Thyroid gland (tissue), 4 donors: ENCODE measurements around the gene MEAK7. TPM values are rescaled to one million over a fixed set of nuclear protein-coding genes. Genes with fewer than 3 reads are reported as not detected.

ENCODE experiments used
- DNase-seq, 2 donors: peaks; one replicate each; pipeline ENCODE4 v3.0.0-alpha.2; 2019
- H3K27ac ChIP-seq, 3 donors: fragments of 200-600 bp; sonication (generic); 1 replicate in 2 of 3; 2 replicates in 1 of 3; pipeline ENCODE4 v1.5.1; 2016 to 2019; ENCODE audit warnings: mild to moderate bottlenecking in 1 of 3, moderate library complexity in 1 of 3
- H3K27me3 ChIP-seq: fragments of 200-600 bp; sonication (generic); one replicate; pipeline ENCODE4 v1.5.1; 2019
- H3K36me3 ChIP-seq, 2 donors: fragments of 200-600 bp; sonication (generic); one replicate each; pipeline ENCODE4 v1.5.1; 2016 to 2019
- H3K4me1 ChIP-seq, 2 donors: fragments of 200-600 bp; sonication (generic); one replicate each; pipeline ENCODE4 v1.5.1; 2017 to 2019
- H3K4me3 ChIP-seq, 3 donors: fragments of 200-600 bp; sonication (generic); replicated peaks in 1 of 3; 1 replicate in 2 of 3; 2 replicates in 1 of 3; pipeline ENCODE4 v1.5.1; 2016; ENCODE audit warnings: mild to moderate bottlenecking in 1 of 3
- H3K9me3 ChIP-seq: fragments of 200-600 bp; sonication (generic); one replicate; pipeline ENCODE4 v1.5.1; 2017
- CTCF ChIP-seq, 6 experiments: fragments of 200-600 bp in 3 of 6; fragments of 450-650 bp in 3 of 6; sonication (generic) in 3 of 6; IDR thresholded peaks; one replicate each; pipeline ENCODE4 v1.5.1; 2016 to 2019; ENCODE audit warnings: antibody characterized with exemption in 6 of 6, mild to moderate bottlenecking in 2 of 6, inconsistent platforms in 1 of 6, moderate library complexity in 1 of 6
- POLR2A ChIP-seq, 2 donors: fragments of 450-650 bp; IDR thresholded peaks; one replicate each; pipeline ENCODE4 v1.6.1; 2017; ENCODE audit warnings: antibody characterized with exemption in 2 of 2, mild to moderate bottlenecking in 2 of 2, moderate library complexity in 1 of 2
- WGBS, 2 donors: methylation state at CpG; one replicate each; pipeline ENCODE4 v1.1.5; 2017; 5-methylcytosine and 5-hydroxymethylcytosine counted together
- intact Hi-C: fragments of 100-400 bp; cut with DNase I; formaldehyde crosslinking; loops from one replicate; pipeline ENCODE4 v1.15.1; 2023
- total RNA-seq, 4 donors: library from RNA; depleted of rRNA; stranded (reverse); fragments of >200 nt; gene quantifications; one replicate each; pipeline ENCODE4 v1.2.3, GENCODE V29; 2016

Gene MEAK7
- total RNA-seq, 4 donors from 2014 or later: 14.5 to 19.2 (median 16.3) TPM

DNA sequence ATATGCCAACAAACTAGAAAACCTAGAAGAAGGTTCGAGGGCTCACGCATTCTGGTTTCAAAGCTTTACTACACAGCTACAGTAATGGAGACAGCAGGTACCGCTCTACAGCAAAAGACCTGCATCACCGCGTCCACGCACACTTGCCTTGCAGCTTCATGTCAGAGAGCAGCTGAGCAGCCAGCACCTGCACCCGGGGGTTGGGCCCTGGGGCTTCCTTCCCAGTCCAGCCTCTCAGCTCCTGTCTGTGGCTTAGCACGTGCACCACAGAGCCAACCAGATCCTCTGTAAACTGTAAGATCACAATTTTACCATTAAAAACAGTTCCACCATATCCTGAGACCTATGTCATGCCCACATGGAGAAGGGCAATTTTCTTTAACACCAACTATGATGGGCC lies 15.3 kb downstream of the MEAK7 start:
- intact Hi-C loops: loop anchor here (10.0 kb wide), 2 partner anchors 294 to 404 kb away; partner anchors contain the start of gene ADAD2
- TF ChIP-seq CTCF (IDR thresholded peaks at IDR 0.05): no peak
- no peak for TF ChIP-seq POLR2A (IDR thresholded peaks at IDR 0.05)
- Histone ChIP-seq H3K9me3 (no peaks in the 10 kb centered on the region), H3K36me3 (peaks cover 6 to 21% of the 10 kb centered on the region in 2 donors), H3K27me3 (no peaks in the 10 kb centered on the region), H3K4me3 (no peak overlapping the region), H3K27ac (no peak overlapping the region), H3K4me1 (no peaks in the 10 kb centered on the region)
- DNase-seq: no peak
- 89 to 93% methylated on average over 8 of the region's 8 CpGs for WGBS, 2 donors

DNA sequence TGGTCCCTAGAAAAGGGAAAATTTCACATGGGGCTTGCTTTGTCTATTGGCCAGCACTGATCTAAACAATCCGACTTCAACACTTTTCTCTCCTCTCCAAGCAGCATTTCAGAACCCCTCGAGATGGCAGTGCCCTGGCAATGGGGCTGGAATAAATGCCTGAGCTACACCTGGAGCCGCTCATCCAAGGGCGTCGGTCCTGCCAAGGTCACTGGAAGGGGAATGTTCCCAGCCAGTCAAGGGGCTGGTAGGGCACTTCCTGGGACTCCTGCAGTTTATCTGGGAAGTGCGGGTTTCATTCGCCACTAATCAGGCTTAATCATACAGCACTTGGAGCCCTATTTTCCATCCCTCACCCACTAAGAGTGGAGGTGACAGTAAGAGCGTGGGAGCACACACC lies 17.1 kb downstream of the MEAK7 start:
- 84 to 90% methylated on average over 8 of the region's 8 CpGs for WGBS, 2 donors
- H3K36me3 ChIP-seq: peaks cover 0 to 15% of the 10 kb centered on the region in 2 donors
- TF ChIP-seq POLR2A (IDR thresholded peaks at IDR 0.05) (no peak), CTCF (IDR thresholded peaks at IDR 0.05) (no peak)
- no peak overlapping the region for H3K4me3 ChIP-seq
- peak in 1 of 2 donors; percentile 29 for DNase-seq
- no peaks in the 10 kb centered on the region for H3K9me3 ChIP-seq
- no peaks in the 10 kb centered on the region for H3K4me1 ChIP-seq
- intact Hi-C loops: loop anchor here (10.0 kb wide), 2 partner anchors 293 to 403 kb away; partner anchors contain the start of gene ADAD2
- H3K27me3 ChIP-seq: no peaks in the 10 kb centered on the region
- H3K27ac ChIP-seq: no peak overlapping the region

DNA sequence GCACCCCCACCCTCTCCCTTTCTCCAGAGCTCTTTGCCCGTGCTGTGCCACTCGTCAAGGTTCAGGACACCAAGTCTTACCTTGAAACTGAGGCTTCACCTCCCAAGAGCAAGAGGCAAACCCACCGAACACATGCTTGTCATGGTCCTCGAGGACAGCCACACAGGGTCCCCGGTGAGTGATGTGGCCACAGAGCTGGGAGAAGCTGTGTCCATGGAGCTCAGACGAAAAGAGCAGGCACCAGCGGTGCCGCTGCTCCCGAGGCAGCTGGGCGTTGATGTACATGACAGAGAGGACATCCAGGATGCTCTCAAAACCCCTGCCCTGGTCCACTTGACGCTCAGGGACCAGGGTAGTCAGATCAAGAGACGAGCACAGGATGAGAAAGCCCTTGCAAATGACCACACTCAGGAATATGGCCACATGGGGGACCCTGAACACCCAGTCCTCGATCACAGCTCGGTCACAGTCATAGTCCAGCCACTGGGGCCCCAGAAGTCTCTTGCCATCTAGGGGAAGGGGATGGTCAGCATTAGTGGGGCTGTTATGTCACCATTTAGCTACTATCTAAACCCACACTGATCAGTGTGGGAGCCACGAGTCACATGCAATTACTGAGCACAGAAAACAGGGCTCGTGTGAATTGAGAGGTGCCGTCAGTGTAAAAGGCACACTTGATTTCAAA lies 17.8 kb downstream of the MEAK7 start:
- H3K4me3 ChIP-seq: no peak overlapping the region
- H3K4me1 ChIP-seq: no peaks in the 10 kb centered on the region
- H3K27me3 ChIP-seq: no peaks in the 10 kb centered on the region
- H3K27ac ChIP-seq: no peak overlapping the region
- intact Hi-C loops: loop anchor here (10.0 kb wide), 2 partner anchors 292 to 402 kb away; partner anchors contain the start of gene ADAD2
- DNase-seq: no peak
- peaks cover 0 to 15% of the 10 kb centered on the region in 2 donors for H3K36me3 ChIP-seq
- 91 to 93% methylated on average over 15 to 17 of the region's 17 CpGs for WGBS, 2 donors
- no peaks in the 10 kb centered on the region for H3K9me3 ChIP-seq
- no peak for TF ChIP-seq CTCF (IDR thresholded peaks at IDR 0.05)
- TF ChIP-seq POLR2A (IDR thresholded peaks at IDR 0.05): no peak

- H3K4me1 ChIP-seq: no peaks in the 10 kb centered on the region
- intact Hi-C loops: loop anchor here (10.0 kb wide), 2 partner anchors 291 to 401 kb away; partner anchors contain the start of gene ADAD2
- no peak for DNase-seq
Observed at GRCh38 chr16:84486126-84486525, 18.3 kb downstream of the MEAK7 start.

More at GRCh38 chr16:84486126-84486525, 18.3 kb downstream of the MEAK7 start:
- H3K9me3 ChIP-seq: no peaks in the 10 kb centered on the region
- peaks cover 0 to 15% of the 10 kb centered on the region in 2 donors for H3K36me3 ChIP-seq
- no peak overlapping the region for H3K27ac ChIP-seq
- H3K27me3 ChIP-seq: no peaks in the 10 kb centered on the region
- 88 to 95% methylated on average over 14 of the region's 14 CpGs for WGBS, 2 donors
- H3K4me3 ChIP-seq: no peak overlapping the region
- TF ChIP-seq POLR2A (IDR thresholded peaks at IDR 0.05): no peak
- no peak for TF ChIP-seq CTCF (IDR thresholded peaks at IDR 0.05)
